ENCODE results near the gene SUPT3H.

- TF ChIP-seq CTCF (IDR thresholded peaks at IDR 0.05; ENCODE audit: low read depth, low read length, missing input control) = no peak
- peak; percentile 7 to 18 for TF ChIP-seq RAD21 (IDR thresholded peaks at IDR 0.05)
- peak; percentile 61 for TF ChIP-seq MAX (IDR thresholded peaks at IDR 0.05)
- TF ChIP-seq, protein P1, sequence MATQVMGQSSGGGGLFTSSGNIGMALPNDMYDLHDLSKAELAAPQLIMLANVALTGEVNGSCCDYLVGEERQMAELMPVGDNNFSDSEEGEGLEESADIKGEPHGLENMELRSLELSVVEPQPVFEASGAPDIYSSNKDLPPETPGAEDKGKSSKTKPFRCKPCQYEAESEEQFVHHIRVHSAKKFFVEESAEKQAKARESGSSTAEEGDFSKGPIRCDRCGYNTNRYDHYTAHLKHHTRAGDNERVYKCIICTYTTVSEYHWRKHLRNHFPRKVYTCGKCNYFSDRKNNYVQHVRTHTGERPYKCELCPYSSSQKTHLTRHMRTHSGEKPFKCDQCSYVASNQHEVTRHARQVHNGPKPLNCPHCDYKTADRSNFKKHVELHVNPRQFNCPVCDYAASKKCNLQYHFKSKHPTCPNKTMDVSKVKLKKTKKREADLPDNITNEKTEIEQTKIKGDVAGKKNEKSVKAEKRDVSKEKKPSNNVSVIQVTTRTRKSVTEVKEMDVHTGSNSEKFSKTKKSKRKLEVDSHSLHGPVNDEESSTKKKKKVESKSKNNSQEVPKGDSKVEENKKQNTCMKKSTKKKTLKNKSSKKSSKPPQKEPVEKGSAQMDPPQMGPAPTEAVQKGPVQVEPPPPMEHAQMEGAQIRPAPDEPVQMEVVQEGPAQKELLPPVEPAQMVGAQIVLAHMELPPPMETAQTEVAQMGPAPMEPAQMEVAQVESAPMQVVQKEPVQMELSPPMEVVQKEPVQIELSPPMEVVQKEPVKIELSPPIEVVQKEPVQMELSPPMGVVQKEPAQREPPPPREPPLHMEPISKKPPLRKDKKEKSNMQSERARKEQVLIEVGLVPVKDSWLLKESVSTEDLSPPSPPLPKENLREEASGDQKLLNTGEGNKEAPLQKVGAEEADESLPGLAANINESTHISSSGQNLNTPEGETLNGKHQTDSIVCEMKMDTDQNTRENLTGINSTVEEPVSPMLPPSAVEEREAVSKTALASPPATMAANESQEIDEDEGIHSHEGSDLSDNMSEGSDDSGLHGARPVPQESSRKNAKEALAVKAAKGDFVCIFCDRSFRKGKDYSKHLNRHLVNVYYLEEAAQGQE (IDR thresholded peaks at IDR 0.05) = no peak
These were observed 456.7 kb downstream of the SUPT3H start for GRCh38 chr6:44920952-44921491.
